ENCODE measurements around the gene CCND3. TPM values are rescaled to one million over a fixed set of nuclear protein-coding genes. Genes with fewer than 3 reads are reported as not detected.

Gene CCND3
- total RNA-seq, 4 donors from 2014 or later, result 103 to 212 (median 145) TPM

DNA sequence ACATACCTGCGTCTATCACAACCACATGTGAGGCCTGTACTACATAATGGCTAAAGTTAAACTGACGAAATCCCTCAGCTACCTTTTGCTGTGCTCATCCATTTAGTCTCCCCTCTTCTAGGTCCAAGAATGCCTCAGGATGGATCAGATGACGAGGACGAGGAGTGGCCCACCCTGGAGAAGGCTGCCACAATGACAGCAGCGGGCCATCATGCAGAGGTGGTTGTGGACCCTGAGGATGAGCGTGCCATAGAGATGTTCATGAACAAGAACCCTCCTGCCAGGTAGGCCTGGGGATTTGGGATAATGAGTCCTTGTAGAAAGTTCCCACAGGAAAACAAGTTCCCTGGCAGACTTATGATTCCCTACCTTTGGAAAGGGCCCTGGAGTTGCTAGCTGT lies 14.4 kb downstream of the CCND3 start:
- peaks cover 0 to 27% (median 6%) of the 10 kb centered on the region in 3 donors for H3K4me1 ChIP-seq
- H3K9me3 ChIP-seq, result no peaks in the 10 kb centered on the region
- TF ChIP-seq CTCF (IDR thresholded peaks at IDR 0.05), result no peak
- no peak for TF ChIP-seq POLR2A (IDR thresholded peaks at IDR 0.05)
- TF ChIP-seq POLR2AphosphoS5 (IDR thresholded peaks at IDR 0.05), result no peak
- no peak for TF ChIP-seq EP300 (IDR thresholded peaks at IDR 0.05)
- no peaks in the 10 kb centered on the region for H3K27me3 ChIP-seq
- 87 to 100% methylated on average over 2 to 3 of the region's 6 CpGs for WGBS, 2 donors (ENCODE audit: low coverage in 1 of 2)
- H3K36me3 ChIP-seq, result peaks cover 0 to 63% of the 10 kb centered on the region in 2 donors
- H3K4me3 ChIP-seq, result no peak overlapping the region
- ATAC-seq, result no peak
- H3K27ac ChIP-seq, result no peak overlapping the region

DNA sequence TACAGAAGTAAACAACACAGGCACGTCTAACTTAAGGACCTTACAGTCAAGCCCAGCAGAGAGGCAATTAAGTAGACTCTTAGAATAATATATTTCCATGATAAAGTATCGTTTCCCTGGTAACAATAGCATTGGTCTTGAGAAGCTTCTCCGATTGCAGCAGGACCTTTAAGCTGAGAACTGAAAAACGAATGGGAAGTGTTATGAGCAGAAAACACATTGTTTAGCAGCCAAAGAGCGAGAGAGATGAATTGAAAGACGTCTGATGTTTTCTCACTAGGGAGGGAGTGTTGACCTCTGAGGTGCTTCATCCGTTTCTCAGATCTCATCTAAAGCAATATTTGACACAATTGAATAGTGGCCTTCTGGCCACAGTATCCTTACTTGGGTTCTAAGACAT lies 19.5 kb downstream of the CCND3 start:
- peak overlapping the region in 1 of 4 donors; percentile 96 for H3K27ac ChIP-seq
- no peak for ATAC-seq

GRCh38 chr6:41921712-41921998 lies 20.0 kb downstream of the CCND3 start:
- TF ChIP-seq POLR2AphosphoS5 (IDR thresholded peaks at IDR 0.05) (no peak), EP300 (IDR thresholded peaks at IDR 0.05) (no peak), POLR2A (IDR thresholded peaks at IDR 0.05) (no peak), CTCF (IDR thresholded peaks at IDR 0.05) (no peak)
- no peak for ATAC-seq
- H3K4me3 ChIP-seq, result peak overlapping the region; percentile 83 to 84
- 0% methylated on average over 6 to 10 of the region's 20 CpGs for WGBS, 2 donors (ENCODE audit: low coverage in 1 of 2)
- H3K9me3 ChIP-seq, result no peaks in the 10 kb centered on the region
- peaks cover 0 to 16% of the 10 kb centered on the region in 2 donors for H3K36me3 ChIP-seq
- H3K27ac ChIP-seq, result peak overlapping the region; percentile 96 to 98 (median 97)
- H3K27me3 ChIP-seq, result no peaks in the 10 kb centered on the region
- H3K4me1 ChIP-seq, result peaks cover 5 to 67% (median 18%) of the 10 kb centered on the region in 3 donors

More for the DNA sequence above, 19.5 kb downstream of the CCND3 start:
- Histone ChIP-seq H3K4me1 (peaks cover 5 to 62% (median 18%) of the 10 kb centered on the region in 3 donors), H3K9me3 (no peaks in the 10 kb centered on the region), H3K36me3 (peaks cover 0 to 15% of the 10 kb centered on the region in 2 donors), H3K4me3 (peak overlapping the region; percentile 83 to 84), H3K27me3 (no peaks in the 10 kb centered on the region)
- 2 to 5% methylated on average over 7 of the region's 7 CpGs for WGBS, 2 donors (ENCODE audit: low coverage in 1 of 2)
- TF ChIP-seq CTCF (IDR thresholded peaks at IDR 0.05) (no peak), POLR2AphosphoS5 (IDR thresholded peaks at IDR 0.05) (no peak), POLR2A (IDR thresholded peaks at IDR 0.05) (no peak), EP300 (IDR thresholded peaks at IDR 0.05) (no peak)

DNA sequence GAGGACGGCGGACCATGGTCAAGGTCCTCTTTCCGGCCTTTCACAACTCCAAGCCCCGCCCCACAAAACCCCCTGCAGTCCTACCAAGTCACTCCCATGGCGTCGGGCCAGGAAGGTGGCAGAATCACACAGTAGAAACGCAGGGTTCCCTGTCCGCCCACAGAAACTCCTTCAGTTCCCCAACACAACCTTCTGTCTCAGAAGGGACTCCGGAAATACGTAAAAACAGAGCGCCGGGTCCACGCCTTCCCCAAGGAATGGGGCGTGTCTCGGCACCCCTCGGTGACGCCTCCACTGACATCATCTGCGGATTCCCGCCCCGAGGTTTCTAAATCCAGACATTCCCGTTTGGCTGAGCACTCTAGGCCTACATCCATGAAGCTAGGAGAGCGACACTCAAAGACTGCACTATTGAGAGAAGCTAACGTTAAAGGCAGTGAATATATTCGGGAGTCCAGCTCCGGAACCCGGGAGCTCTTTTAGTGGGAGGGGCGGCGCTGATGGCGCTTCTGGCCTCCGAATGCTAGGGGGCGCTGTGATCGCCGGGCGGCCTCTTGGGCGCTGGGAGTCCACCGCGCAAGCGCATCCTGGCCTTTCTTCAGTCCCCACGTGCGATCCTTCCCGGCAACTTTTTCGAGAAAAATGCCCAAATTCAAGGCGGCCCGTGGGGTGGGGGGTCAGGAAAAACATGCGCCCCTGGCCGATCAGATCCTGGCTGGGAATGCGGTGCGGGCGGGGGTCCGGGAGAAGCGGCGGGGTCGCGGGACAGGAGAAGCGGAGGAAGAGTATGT lies 20.5 kb downstream of the CCND3 start, which contains the start of the genes BYSL and MED20:
Gene BYSL, plus strand, starts transcription at position 579 of the 791 bp plus-strand sequence. Its CDS starts 64 bp downstream, at position 643.
Gene MED20, minus strand, starts transcription at position 219 of the 791 bp plus-strand sequence. Its CDS starts 121 bp downstream, at position 98.
- H3K27me3 ChIP-seq, result no peaks in the 10 kb centered on the region
- H3K27ac ChIP-seq, result peak within 1 kb of the TSS; percentile 96 to 98 (median 97)
- no peaks in the 10 kb centered on the region for H3K9me3 ChIP-seq
- peak within 1 kb of the TSS; percentile 83 to 84 for H3K4me3 ChIP-seq
- peaks cover 0 to 21% of the 10 kb centered on the region in 2 donors for H3K36me3 ChIP-seq
- WGBS, 2 donors (ENCODE audit: low coverage in 1 of 2), result 0% methylated on average over 2 to 14 of the region's 55 CpGs
- ATAC-seq, result peak; percentile 99
- H3K4me1 ChIP-seq, result peaks cover 5 to 71% (median 18%) of the 10 kb centered on the region in 3 donors
- TF ChIP-seq POLR2A (IDR thresholded peaks at IDR 0.05) (peak; percentile 64 to 69), POLR2AphosphoS5 (IDR thresholded peaks at IDR 0.05) (peak; percentile 92), EP300 (IDR thresholded peaks at IDR 0.05) (no peak), CTCF (IDR thresholded peaks at IDR 0.05) (peak; percentile 94 to 98 (median 96))

All from gastroesophageal sphincter (tissue), 4 donors.